ENCODE data around the gene NEU2.
"Not testable (repeated sequence)": the region's sequence is repeated elsewhere in the genome, so short reads cannot be mapped to it uniquely, and the experiment has no call there.

NEU2 gene

GRCh38 chr2:233035426-233036161, 3.1 kb downstream of the NEU2 start:
- DNase-seq (ENCODE audit: low spot score) = no peak

- DNase-seq (ENCODE audit: low spot score) = no peak
Measured at GRCh38 chr2:233036162-233036838, 3.8 kb downstream of the NEU2 start.

DNA sequence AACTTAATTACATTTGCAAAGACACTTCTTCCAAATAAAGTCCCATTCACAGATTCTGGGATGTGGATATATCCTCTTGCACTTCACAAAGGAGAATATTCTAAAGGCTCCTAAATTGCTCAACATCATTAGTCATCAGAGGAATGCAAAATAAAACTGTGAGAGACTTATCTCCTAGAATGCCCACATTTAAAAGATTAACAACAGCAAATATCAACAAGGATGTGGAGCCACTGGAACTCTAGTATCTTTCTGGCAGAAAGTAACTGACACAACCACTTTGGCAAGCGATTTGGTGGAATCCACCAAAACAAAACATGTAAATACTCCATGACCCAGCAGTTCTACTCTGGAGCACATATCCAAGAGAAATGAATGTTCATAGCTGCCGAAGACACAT, 4.6 kb downstream of the NEU2 start:
- DNase-seq (ENCODE audit: low spot score) = no peak

DNA sequence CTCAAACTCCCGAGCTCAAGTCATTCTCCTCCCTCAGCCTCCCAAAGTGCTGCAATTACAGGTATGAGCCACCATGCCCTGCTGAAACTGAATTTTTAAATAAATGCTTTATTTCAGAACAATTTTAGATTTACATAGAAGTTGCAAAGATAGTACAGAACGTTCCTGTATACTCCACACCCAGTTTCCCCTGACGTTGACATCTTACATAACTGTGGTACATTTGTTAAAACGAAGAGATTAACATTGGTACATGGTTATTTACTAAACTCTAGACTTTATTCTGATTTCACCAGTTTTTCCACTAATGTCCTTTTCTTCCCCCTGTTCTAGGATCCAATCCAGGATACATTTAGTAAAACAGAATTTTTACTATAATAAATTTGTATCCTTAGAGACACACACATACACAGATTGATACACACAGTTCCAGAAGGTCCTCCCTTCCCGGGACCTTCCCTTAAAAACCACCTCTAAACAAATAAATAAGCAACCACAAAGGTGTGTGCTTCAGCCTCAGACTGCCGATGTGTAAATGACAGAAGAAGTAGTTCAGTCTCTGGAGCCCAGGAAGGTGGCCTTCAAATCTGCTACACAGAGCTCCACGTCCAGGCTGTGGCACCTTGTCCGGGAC, 6.9 kb downstream of the NEU2 start:
- no peak for DNase-seq (ENCODE audit: low spot score)

- DNase-seq (ENCODE audit: low spot score) = no peak
Measured at GRCh38 chr2:233039846-233040530, 7.5 kb downstream of the NEU2 start.

DNA sequence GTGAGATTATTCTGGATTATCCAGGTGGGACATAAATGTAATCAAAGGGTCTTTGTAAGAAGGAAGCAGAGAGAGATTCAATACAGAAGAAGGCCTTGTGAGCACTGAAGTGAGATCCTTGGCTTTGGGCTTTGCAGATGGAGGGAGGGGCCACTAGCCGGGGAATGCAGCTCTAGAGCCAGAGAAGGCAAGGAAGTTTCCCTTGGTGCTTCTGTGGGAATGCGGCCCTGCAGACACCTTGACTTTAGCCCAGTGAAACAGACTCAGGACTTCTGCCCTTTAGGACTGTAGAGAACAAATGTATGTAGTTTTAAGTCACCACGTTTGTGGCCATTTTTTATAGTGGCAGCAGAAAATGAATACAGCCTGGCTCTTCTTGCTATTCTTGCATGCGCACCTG, 8.1 kb downstream of the NEU2 start:
- DNase-seq (ENCODE audit: low spot score) = no peak

GRCh38 chr2:233041722-233042323, 9.4 kb downstream of the NEU2 start:
- DNase-seq (ENCODE audit: low spot score) = no peak

- DNase-seq (ENCODE audit: low spot score) = no peak
Measured at GRCh38 chr2:233042549-233042948, 10.1 kb downstream of the NEU2 start.

DNA sequence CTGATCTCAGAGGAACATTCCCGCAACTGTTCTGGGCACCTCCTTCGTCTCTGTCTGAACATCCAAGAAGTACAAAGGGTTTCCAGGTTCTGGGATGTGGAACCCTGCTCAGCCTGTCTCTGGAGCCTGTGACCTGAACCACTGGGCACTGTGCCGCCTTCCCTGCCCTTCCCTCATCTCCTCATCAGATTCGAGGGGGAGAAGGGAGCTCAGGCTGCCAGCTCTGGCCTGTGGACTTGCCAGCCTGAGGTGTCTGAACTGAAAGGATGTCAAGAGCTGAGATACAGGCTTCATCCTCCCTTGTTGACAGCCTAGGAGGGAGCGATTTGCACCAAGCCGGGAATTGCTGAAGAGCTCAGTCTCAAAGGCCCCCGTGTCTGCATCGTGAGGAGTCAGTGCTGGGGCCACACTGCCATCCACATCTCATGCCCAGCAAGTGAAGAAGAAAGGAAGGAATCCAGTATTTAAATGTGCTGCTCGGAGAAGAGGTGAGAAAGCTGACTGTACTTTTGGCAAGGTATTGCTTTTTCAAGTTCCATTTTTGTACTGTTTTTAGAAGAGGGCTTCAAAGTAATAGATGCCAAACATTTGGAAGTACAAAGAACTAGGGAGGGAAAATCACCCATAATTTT, 12.6 kb downstream of the NEU2 start:
- DNase-seq (ENCODE audit: low spot score) = no peak

DNA sequence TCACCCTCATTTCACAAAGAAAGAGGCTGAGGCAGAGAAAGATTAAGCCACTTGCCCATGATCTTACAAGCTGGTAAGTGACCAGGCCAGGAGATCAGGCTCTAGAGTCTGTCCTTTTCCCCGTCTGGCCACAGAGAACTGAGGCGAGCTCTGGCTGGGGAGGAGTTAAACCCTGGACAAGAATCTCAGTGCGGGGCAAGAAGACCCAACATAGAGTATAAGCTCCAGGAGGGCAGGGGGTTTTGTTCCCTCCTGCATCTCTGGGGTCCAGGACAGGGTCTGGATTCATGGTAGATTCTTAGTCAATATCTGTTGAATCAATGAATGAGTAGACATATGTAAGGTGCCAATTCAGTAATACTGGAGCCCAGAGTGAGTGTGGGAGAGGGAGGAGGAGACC, 14.7 kb downstream of the NEU2 start:
- DNase-seq (ENCODE audit: low spot score) = no peak

DNA sequence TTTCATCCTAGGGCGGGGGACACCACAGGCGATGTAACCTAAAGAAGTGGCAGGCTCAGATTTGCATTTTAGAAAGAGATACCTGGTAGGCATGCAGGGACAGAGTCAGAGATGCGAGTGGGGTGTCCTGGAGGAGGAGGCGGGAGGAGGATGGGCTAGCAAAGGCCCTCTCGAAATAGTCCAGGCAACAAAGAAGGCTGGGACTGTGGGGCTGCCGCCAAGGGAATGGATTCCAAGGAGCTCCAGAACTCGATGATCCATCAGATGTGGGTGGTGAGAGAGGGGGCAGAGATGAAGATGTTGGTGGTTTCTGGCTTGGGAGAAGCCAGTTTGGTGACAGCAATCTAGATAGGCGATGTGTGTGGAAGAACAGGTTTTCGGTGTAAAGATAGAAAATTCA, 15.2 kb downstream of the NEU2 start:
- DNase-seq (ENCODE audit: low spot score) = no peak

DNA sequence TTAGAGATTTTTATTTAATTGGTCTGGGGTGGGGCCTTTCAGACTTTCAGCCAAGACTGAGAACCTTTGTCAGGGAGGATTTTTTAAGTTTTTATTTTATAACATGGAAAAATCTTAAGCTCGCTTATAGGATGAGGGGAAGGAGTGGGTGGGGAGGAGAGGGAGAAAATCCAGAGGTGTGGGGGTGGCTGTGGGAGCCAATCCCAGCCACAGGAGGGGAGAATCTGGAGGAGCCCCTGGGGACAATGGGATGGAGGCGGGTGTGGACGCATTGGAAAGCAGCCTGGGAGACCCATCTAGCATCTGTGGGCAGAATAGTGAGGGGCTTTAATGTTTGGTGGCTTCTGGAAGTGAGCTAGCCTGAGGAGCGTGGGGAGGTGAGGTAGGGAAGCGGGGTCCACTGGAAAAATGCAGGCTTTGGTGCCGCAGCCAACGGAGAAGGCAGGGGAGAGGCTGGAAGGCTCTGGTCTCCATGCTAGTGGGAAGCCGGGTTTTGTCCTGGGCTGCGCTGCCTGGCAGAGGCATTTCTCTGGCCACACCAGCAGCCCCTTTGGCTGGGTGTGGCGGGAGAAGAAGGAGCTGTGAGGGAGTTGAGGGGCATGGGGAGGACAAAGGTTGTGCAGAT, 16.2 kb downstream of the NEU2 start:
- DNase-seq (ENCODE audit: low spot score) = no peak

DNA sequence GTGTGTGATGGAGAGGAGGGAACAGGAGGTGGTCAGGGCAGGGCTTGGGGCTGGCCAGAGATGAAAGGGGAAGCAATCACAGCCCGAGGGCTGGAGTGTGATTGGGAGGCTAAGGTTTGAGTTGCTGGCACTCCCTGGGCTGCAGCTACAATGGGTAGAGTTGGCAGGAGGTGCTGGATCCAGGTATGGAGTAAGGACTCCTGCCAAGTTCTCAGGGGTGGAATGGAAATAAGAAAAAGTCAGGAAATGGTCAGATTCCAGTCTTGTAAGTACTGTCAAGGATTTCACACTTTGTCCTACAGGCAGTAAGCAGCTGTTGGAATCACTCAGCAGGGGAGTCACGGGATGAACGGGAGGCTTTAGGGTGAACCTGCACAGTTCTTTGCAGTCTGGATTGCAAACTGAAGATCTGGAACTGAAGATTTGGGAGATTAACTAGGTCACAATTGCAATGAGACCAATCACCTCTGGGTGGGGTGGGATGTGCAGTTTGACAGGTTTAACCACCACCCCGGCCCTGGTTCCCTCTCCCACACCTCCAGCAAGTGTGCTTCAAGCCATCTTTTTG, 16.8 kb downstream of the NEU2 start:
- DNase-seq (ENCODE audit: low spot score) = no peak

- peak; percentile 85 for DNase-seq (ENCODE audit: low spot score)
Measured at GRCh38 chr2:233051241-233052149, 19.0 kb downstream of the NEU2 start.

- not testable (repeated sequence) for DNase-seq (ENCODE audit: low spot score)
Measured at GRCh38 chr2:233052517-233052916, 20.0 kb downstream of the NEU2 start.

GRCh38 chr2:233053928-233054784, 21.7 kb downstream of the NEU2 start:
- peak; percentile 81 for DNase-seq (ENCODE audit: low spot score)

DNA sequence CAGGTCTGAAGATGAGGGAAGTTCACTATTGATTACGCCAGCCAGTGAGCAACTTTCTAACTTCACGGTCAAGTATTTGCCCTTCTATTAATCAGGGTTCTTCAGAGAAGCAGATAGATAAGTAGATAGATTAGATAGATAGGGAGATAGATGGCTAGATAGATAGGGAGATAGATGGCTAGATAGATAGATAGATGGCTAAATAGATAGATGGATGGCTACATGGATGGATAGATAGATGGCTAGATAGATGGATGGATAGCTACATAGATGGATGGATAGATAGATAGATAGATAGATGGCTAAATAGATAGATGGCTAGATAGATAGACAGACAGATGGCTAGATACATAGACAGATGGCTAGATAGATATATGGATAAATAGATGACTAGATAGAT, 22.9 kb downstream of the NEU2 start:
- DNase-seq (ENCODE audit: low spot score) = no peak

- DNase-seq (ENCODE audit: low spot score) = no peak
Measured at GRCh38 chr2:233056961-233057605, 24.6 kb downstream of the NEU2 start.

All from AG20443 (cell line).